HG03378 (cell line): ENCODE measurements around the gene GYPA.
"Not testable (repeated sequence)": the region's sequence is repeated elsewhere in the genome, so short reads cannot be mapped to it uniquely, and the experiment has no call there.

Experiments used
- ATAC-seq: cut with Tn5 transposase; IDR thresholded peaks from one replicate; pipeline ENCODE4 v1.9.1; 2021; ENCODE audit warnings: mild to moderate bottlenecking, moderate library complexity; ENCODE audit not compliant: unreplicated experiment

GYPA gene

GRCh38 chr4:144129336-144129875 lies 11.1 kb downstream of the GYPA start:
- not testable (repeated sequence) for ATAC-seq

GRCh38 chr4:144128709-144129320 lies 11.7 kb downstream of the GYPA start:
- not testable (repeated sequence) for ATAC-seq

GRCh38 chr4:144125109-144125508 lies 15.4 kb downstream of the GYPA start:
- ATAC-seq = not testable (repeated sequence)

GRCh38 chr4:144123982-144124635 lies 16.4 kb downstream of the GYPA start:
- not testable (repeated sequence) for ATAC-seq

GRCh38 chr4:144123269-144123668 lies 17.2 kb downstream of the GYPA start:
- not testable (repeated sequence) for ATAC-seq

- ATAC-seq = not testable (repeated sequence)
Measured at GRCh38 chr4:144119752-144120151, 20.8 kb downstream of the GYPA start.

- peak; percentile 56 for ATAC-seq
Measured at GRCh38 chr4:144115519-144115918, 25.0 kb downstream of the GYPA start.

- no peak for ATAC-seq
Measured at GRCh38 chr4:144113546-144113945, 27.0 kb downstream of the GYPA start.

GRCh38 chr4:144104509-144105130 lies 35.9 kb downstream of the GYPA start:
- ATAC-seq = no peak

- ATAC-seq = not testable (repeated sequence)
Measured at GRCh38 chr4:144097776-144098175, 42.7 kb downstream of the GYPA start.

- ATAC-seq = not testable (repeated sequence)
Measured at GRCh38 chr4:144093995-144094394, 46.5 kb downstream of the GYPA start.

- not testable (repeated sequence) for ATAC-seq
Measured at GRCh38 chr4:144091181-144091580, 49.3 kb downstream of the GYPA start.

GRCh38 chr4:144090744-144091143 lies 49.8 kb downstream of the GYPA start:
- no peak for ATAC-seq

GRCh38 chr4:144082053-144082452 lies 58.5 kb downstream of the GYPA start:
- ATAC-seq = not testable (repeated sequence)

GRCh38 chr4:144080135-144080534 lies 60.4 kb downstream of the GYPA start:
- ATAC-seq = not testable (repeated sequence)

- ATAC-seq = not testable (repeated sequence)
Measured at GRCh38 chr4:144078746-144079145, 61.8 kb downstream of the GYPA start.

- not testable (repeated sequence) for ATAC-seq
Measured at GRCh38 chr4:144061556-144061955, 79.0 kb downstream of the GYPA start.

- ATAC-seq = not testable (repeated sequence)
Measured at GRCh38 chr4:144060234-144060859, 80.2 kb downstream of the GYPA start.
